K562 (cell line): Measurements from ENCODE around the gene NRTN. TPM values are rescaled to one million over a fixed set of nuclear protein-coding genes. Genes with fewer than 3 reads are reported as not detected.

Experiments
- BDP1 ChIP-seq: IDR thresholded peaks from 3 replicates; pipeline ENCODE4 v1.6.1; 2011; ENCODE audit not compliant: insufficient read length, insufficient read depth
- ELK3 ChIP-seq: fragments of 450-650 bp; formaldehyde crosslinking; IDR thresholded peaks from 2 replicates; pipeline ENCODE4 v1.4.0; 2020; ENCODE audit warnings: mild to moderate bottlenecking
- FIP1L1 ChIP-seq: fragments of 200-400 bp; formaldehyde crosslinking; IDR thresholded peaks from 2 replicates; pipeline ENCODE4 v1.6.1; 2018; ENCODE audit warnings: mild to moderate bottlenecking, low read depth, low read length; ENCODE audit not compliant: poor library complexity, severe bottlenecking
- FOXA3 ChIP-seq, 2 experiments: fragments of 450-650 bp in 1 of 2; sonication (generic) in 1 of 2; formaldehyde crosslinking; IDR thresholded peaks in 1 of 2; conservative IDR thresholded peaks in 1 of 2; 2 replicates each; pipeline versions ENCODE4 v1.4.0 to v1.8.0; 2020 to 2022; ENCODE audit warnings: mild to moderate bottlenecking in 2 of 2, missing genetic modification reagents in 1 of 2
- FUS ChIP-seq: fragments of 200-400 bp; formaldehyde crosslinking; optimal IDR thresholded peaks from 2 replicates; pipeline ENCODE3; 2017; ENCODE audit warnings: low read depth, low read length
- GTF2E2 ChIP-seq: fragments of 200-800 bp; sonication (Bioruptor generic); IDR thresholded peaks from 2 replicates; pipeline ENCODE4 v1.6.1; 2016; ENCODE audit warnings: missing genetic modification characterization, missing compliant biosample characterization
- HMBOX1 ChIP-seq: sonication (generic); IDR thresholded peaks from 2 replicates; pipeline ENCODE4 v1.6.1; 2016
- IFI16 ChIP-seq: fragments of 250-450 bp; sonication (Bioruptor Pico); IDR thresholded peaks from 2 replicates; pipeline ENCODE4 v2.1.2; 2022; ENCODE audit warnings: mild to moderate bottlenecking, inconsistent platforms
- L3MBTL2 ChIP-seq: fragments of 450-650 bp; IDR thresholded peaks from 2 replicates; pipeline ENCODE4 v1.6.1; 2016; ENCODE audit warnings: mild to moderate bottlenecking, moderate library complexity
- POLR2B ChIP-seq: fragments of 450-650 bp; IDR thresholded peaks from 2 replicates; pipeline ENCODE4 v1.6.1; 2018; ENCODE audit warnings: low read depth; ENCODE audit not compliant: partially characterized antibody
- TRIM25 ChIP-seq: fragments of 450-650 bp; IDR thresholded peaks from 2 replicates; pipeline ENCODE4 v1.7.0; 2016; ENCODE audit warnings: borderline replicate concordance
- ZBTB7A ChIP-seq: IDR thresholded peaks from 2 replicates; pipeline ENCODE4 v1.6.1; 2011; ENCODE audit warnings: low read depth, mild to moderate bottlenecking, low read length, moderate library complexity, borderline replicate concordance; ENCODE audit not compliant: control insufficient read depth
- ZNF318 ChIP-seq, 2 experiments: fragments of 450-650 bp; IDR thresholded peaks; 2 replicates each; pipeline ENCODE4 v1.6.1; 2016; ENCODE audit warnings: mild to moderate bottlenecking in 2 of 2, borderline replicate concordance in 1 of 2, low read depth in 1 of 2, moderate library complexity in 1 of 2
- ZSCAN29 ChIP-seq: fragments of 450-650 bp; IDR thresholded peaks from 2 replicates; pipeline ENCODE4 v1.6.1; 2017
- polyA plus RNA-seq, 8 experiments: library from polyadenylated mRNA; depleted of rRNA in 4 of 8; stranded (reverse) in 5 of 8; unstranded in 3 of 8; fragments of >200 nt; fragmentation: Nextera tagmentation in 2 of 8; fragmentation: Illumina TruSeq in 1 of 8; extraction: Ambion mirVana in 2 of 8; extraction: Trizol in 1 of 8; gene quantifications; 2 replicates each; pipeline versions ENCODE4 v1.2.1 to v1.2.3, GENCODE V29; 2011 to 2014; ENCODE audit warnings: inconsistent platforms in 1 of 8, missing spikeins in 1 of 8
- total RNA-seq, 7 experiments: library from RNA; depleted of rRNA in 6 of 7; stranded (reverse); fragments of >200 nt in 6 of 7; fragmentation: Illumina TruSeq in 2 of 7; extraction: Trizol in 2 of 7; gene quantifications; 2 replicates each; pipeline versions ENCODE4 v1.2.1 to v1.2.3, GENCODE V29; 2011 to 2021; ENCODE audit warnings: low replicate concordance in 1 of 7

The NRTN gene
- total and polyA plus RNA-seq, 9 of the 15 experiments (the other 6 are each of a cell fraction or from before 2014, with no cell fraction given): 0.62 to 8.1 (median 1.6) TPM; not detected in 2

- TF ChIP-seq TRIM25: no peak
- no peak for TF ChIP-seq BDP1
- TF ChIP-seq FUS: no peak
- TF ChIP-seq POLR2B: peak; percentile 98
- peak; percentile 97 for TF ChIP-seq L3MBTL2
- TF ChIP-seq ZBTB7A: peak; percentile 69; the same call in 1 of the 2 replicates
- no peak for TF ChIP-seq ZSCAN29
- no peak for TF ChIP-seq FOXA3 (CRISPR knock-in tag; conservative IDR thresholded peaks at IDR 0.05 in 1 of 2, IDR thresholded peaks at IDR 0.05 in 1 of 2)
- no peak for TF ChIP-seq ELK3 (CRISPR knock-in tag)
- TF ChIP-seq ZNF318 (IDR thresholded peaks at IDR 0.05; ENCODE audit: borderline replicate concordance in 1 of 2, low read depth in 1 of 2): no peak
- TF ChIP-seq IFI16 (CRISPR knock-in tag): no peak
- peak; percentile 95 for TF ChIP-seq FIP1L1
- peak; percentile 86 for TF ChIP-seq GTF2E2 (tag)
- no peak for TF ChIP-seq HMBOX1
These were observed 14.0 kb upstream of the NRTN start, which contains the start of gene DUS3L (continued) for GRCh38 chr19:5790559-5791520.
